G401.6 (cell line): Measurements from ENCODE around the gene PTPN5.
"Not testable (repeated sequence)": the region's sequence is repeated elsewhere in the genome, so short reads cannot be mapped to it uniquely, and the experiment has no call there.

Source experiments
- FAIRE-seq: peaks from 2 replicates; lab custom pipeline; 2012; peaks lifted over from hg19 to GRCh38; lab: Jason Lieb, UNC

Gene PTPN5

GRCh38 chr11:18707811-18708340 lies 83.7 kb downstream of the PTPN5 start:
- FAIRE-seq = no peak

DNA sequence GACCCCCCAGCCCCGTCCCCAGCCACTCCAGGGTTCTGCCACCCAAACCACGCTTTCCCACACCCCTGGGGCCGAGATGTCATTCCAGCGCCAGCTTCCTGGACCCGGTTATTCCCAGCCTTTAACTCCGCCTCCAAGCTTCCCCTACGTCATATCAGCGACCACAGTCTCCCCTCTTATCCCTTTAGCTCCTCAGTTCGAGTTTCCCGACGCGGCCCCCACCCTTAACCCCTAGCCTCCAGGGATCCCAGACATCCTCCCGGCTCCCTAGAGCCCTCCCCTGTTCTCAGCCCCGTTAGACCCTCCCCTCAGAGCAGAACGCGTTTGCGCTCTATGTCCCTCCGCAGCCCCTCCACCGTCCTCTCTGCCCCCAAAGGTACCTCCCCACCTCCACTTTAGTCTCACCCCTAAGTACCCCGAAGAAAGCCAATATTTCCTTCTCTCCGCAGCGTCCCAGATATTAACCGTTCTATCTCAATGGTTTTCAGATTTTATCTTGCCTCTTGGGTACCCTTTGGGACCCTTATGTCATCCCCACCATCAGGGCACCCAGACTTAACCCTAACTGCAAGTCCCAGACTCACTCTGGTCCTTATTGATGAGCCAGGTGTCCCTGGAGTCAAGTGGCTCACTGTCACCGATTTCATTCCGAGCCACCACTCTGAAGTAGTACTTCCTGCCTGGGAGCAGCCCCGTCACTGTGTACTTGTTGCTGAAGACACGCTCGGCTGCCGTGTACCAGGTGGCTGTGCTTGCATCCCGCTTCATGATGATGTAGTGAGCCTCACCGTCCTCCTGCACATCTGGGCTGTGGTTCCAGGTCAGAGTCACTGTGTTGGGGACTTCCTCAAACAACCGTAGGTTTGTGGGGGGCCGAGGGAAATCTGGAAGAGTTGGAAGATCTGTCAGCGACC lies 85.0 kb downstream of the PTPN5 start:
- FAIRE-seq = no peak

GRCh38 chr11:18705651-18706281 lies 85.8 kb downstream of the PTPN5 start:
- no peak for FAIRE-seq

GRCh38 chr11:18704698-18705097 lies 86.9 kb downstream of the PTPN5 start:
- FAIRE-seq = no peak

GRCh38 chr11:18704045-18704645 lies 87.5 kb downstream of the PTPN5 start:
- FAIRE-seq = no peak

- no peak for FAIRE-seq
These were observed 88.4 kb downstream of the PTPN5 start for GRCh38 chr11:18703001-18703763.

DNA sequence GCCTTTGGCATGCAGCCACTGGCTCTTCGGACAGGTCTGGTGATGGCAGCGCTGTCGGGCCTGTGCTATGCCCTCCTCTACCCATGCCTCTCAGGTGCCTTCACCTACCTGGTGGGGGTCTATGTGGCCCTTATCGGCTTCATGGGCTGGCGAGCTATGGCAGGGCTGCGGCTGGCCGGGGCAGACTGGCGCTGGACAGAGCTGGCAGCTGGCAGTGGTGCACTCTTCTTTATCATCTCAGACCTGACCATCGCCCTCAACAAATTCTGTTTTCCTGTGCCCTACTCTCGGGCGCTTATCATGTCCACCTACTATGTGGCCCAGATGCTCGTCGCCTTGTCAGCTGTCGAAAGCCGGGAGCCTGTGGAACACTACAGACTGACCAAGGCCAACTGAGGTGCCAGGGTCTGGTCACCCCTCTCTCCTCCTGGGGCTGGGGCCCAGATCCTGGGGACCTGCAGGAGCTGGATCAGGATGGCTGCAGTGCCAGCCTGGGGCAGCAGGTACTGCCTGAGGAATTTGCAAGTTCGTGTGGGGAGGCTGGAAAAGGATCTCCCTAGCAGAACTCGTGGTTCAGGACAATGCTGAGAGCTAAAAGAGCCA lies 89.9 kb downstream of the PTPN5 start:
- FAIRE-seq = no peak

GRCh38 chr11:18700872-18701271 lies 90.7 kb downstream of the PTPN5 start:
- no peak for FAIRE-seq

DNA sequence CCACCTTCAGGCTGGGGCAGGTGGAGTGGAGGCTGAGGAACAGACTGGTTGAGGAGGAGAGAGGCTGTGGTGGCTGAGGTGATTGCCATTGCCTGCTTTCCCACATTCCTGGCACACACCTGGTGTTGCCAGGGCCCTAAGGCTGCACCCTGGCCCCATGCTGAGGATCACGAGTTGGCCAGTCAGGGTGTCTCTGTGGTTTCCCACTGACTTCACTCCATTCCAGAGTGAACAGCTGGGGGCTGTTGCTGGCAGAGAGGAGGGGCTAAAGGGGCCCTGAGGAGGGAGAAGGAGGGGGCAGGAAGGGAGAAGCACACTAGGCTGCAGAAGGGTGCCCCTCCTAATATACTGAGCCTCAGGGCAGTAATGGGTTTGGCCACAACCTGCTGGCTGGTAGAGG lies 91.2 kb downstream of the PTPN5 start:
- FAIRE-seq = no peak

- no peak for FAIRE-seq
These were observed 91.7 kb downstream of the PTPN5 start for GRCh38 chr11:18699848-18700261.

GRCh38 chr11:18699269-18699596 lies 92.4 kb downstream of the PTPN5 start:
- no peak for FAIRE-seq

DNA sequence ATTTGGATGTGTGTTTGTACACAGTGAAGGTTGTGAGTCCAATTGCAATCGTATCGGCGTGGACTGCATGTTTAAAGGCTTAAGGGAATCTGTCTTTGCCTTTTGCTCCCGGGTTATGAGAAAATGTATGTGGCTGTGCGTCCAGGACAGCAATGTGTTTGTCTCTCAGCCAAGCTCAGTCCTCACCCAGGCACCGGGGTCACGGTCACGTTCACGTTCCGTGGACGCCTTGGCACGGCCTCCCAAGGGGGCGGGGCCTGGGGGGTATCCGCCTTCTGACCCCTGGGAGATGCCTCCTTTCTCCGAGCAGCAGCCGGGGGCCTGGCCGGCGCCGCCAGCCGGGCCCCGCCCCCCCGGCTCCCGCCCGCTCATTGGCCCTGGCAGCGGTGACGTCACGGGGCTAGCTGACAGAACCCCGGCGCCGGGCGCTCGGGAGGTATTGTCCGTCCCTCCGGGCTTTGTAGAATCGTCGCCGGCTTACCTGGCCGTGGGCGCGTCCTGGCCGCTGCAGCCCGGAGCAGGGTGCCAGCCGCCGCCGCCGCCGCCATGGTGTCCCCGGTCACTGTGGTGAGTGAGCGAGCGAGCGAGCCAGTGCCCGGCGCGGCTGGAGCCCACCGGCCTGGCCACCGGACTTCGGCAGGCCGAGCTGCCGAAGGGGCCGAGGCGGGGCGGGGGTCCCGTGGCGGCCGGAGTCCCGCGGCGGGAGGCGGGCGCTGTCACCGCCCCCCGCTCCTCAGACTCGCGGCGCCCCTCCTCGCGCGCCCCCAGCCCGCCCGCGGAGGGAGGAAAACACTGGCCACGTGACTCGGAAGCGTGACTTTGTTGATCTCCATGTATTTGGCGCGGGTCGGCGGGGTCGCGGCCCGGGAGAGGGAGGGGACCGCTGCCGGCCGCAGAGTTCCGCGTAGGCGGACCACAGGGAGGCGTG lies 93.0 kb downstream of the PTPN5 start, which contains the start of gene TMEM86A:
Gene TMEM86A, plus strand, starts transcription at position 439 of the 928 bp plus-strand sequence. Its CDS starts 108 bp downstream, at position 547.
- FAIRE-seq = no peak

- no peak for FAIRE-seq
These were observed 94.0 kb downstream of the PTPN5 start for GRCh38 chr11:18697576-18697975.

- FAIRE-seq = no peak
These were observed 94.9 kb downstream of the PTPN5 start for GRCh38 chr11:18696638-18697225.

DNA sequence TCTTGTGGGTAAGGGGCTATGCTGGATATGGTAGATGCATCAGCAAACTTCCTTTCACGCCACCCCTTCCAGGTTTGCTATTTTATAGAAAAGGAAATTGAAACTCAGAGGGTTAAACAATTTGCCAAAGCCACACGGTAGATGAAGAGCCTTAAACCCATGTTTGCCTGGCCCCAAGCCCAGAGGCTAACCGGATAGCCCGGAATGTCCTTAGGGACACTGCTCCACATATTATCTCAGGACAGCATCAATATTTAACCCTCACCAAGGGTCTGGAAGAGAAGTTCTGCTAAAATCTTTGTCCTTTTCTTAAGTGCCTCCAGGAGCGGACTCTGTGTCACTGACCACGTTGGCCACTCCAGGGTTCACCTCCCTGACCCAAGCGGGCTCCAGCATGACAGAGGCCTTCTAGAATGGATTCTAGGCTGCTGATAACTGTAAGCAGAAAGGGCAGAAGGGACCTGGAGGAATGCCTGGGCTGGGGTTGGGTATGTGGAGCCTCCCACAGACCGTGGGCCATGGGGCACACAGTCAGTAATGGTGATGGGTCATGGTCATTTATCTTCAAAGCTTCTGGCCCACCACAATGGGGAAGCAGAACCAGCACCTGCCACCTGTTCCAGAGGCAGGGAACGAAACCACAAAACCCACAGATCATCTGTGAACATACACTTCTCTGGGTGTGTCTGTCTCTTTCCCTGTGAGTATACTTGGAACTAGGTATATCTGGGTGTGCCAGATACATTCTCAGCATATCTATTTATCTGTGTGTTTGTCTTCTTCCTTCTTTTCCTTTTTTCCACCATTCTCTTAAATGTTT lies 98.4 kb downstream of the PTPN5 start:
- no peak for FAIRE-seq

DNA sequence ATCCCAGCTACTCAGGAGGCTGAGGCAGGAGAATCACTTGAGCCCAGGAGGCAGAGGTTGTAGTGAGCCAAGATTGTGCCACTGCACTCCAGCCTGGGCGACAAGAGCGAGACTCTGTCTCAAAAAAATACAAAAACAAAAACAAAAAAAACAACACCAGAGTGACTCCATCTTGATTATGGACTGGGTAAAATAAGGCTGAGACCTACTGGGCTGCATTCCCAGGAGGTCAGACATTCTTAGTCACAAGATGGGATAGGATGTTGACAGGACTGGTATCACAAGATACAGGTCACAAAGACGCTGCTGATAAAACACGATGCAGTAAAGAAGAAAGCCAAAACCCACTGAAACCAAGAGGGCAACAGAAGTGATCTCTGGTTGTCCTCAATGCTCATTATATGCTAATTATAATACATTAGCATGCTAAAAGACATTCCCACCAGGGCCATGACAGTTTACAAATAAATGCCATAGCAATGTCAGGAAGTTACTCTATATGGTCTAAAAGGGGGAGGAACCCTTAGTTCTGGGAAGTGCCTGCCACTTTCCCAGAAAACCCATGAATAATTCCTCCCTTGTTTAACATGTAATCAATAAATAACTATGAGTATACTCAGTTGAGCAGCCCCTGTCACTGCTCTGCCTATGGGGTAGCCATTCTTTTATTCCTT lies 100.0 kb downstream of the PTPN5 start:
- not testable (repeated sequence) for FAIRE-seq

DNA sequence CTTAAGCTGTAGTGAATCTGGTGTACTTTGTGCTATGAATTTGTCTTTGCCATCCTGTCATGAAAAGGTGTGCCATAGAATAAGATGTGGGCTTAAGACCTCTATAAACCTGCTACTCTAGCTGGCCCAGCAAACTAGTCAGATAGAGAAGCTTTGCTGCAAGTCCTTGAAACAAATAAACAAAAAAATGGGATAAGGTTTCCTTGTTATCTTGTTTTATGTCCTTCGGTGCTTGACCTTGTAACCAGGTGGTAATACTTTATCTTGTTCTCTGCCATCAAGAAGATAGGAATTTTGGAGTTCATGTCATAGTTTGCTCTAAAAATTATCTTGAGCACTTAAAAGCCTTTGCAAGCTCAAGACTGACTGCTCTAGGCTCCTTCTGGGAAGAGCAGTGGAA lies 107.3 kb downstream of the PTPN5 start:
- FAIRE-seq = no peak

DNA sequence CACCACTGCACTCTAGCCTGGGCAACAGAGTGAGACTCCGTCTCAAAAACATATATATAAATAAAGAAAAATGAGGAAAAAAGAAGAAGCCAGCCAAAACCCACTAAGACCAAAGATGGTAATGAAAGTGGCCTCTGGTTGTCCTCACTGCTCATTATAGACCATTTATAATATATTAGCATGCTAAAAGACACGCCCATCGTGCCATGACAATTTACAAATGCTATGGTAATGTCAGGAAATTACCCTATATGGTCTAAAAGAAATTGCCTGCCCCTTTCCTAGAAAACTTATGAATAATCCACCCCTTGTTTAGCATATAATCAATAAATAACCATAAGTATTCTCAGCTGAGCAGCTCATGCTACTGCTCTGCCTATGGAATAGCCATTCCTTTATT lies 109.1 kb downstream of the PTPN5 start:
- no peak for FAIRE-seq

- not testable (repeated sequence) for FAIRE-seq
These were observed 109.6 kb downstream of the PTPN5 start for GRCh38 chr11:18681949-18682348.
